HG03108 (cell line): ENCODE measurements around the gene CDS1.
"Not testable (repeated sequence)": the region's sequence is repeated elsewhere in the genome, so short reads cannot be mapped to it uniquely, and the experiment has no call there.

Experiments
- ATAC-seq: cut with Tn5 transposase; IDR thresholded peaks from one replicate; pipeline ENCODE4 v1.9.1; 2021; ENCODE audit warnings: moderate library complexity; ENCODE audit not compliant: unreplicated experiment

The CDS1 gene

GRCh38 chr4:84582988-84583875 is at the start of gene CDS1:
Gene CDS1 (plus strand): TSS chr4:84583127. CDS start chr4:84583402, 275 bp downstream.
- ATAC-seq: peak; percentile 39

GRCh38 chr4:84535901-84536300 is 47.0 kb upstream of the CDS1 start:
- ATAC-seq: no peak

- no peak for ATAC-seq
These were observed 37.8 kb upstream of the CDS1 start for GRCh38 chr4:84545093-84545492.

GRCh38 chr4:84547211-84547610 is 35.7 kb upstream of the CDS1 start:
- no peak for ATAC-seq

GRCh38 chr4:84549191-84549590 is 33.7 kb upstream of the CDS1 start:
- not testable (repeated sequence) for ATAC-seq

GRCh38 chr4:84562156-84562555 is 20.8 kb upstream of the CDS1 start:
- ATAC-seq: no peak

- ATAC-seq: no peak
These were observed 19.9 kb upstream of the CDS1 start for GRCh38 chr4:84563002-84563401.

GRCh38 chr4:84565951-84566350 is 17.0 kb upstream of the CDS1 start:
- no peak for ATAC-seq

- no peak for ATAC-seq
These were observed 14.4 kb upstream of the CDS1 start for GRCh38 chr4:84568496-84568895.

- ATAC-seq: no peak
These were observed 13.9 kb upstream of the CDS1 start for GRCh38 chr4:84569009-84569408.

GRCh38 chr4:84573385-84574068 is 9.4 kb upstream of the CDS1 start:
- no peak for ATAC-seq

GRCh38 chr4:84574069-84574720 is 8.7 kb upstream of the CDS1 start:
- ATAC-seq: no peak

- no peak for ATAC-seq
These were observed 4.2 kb upstream of the CDS1 start for GRCh38 chr4:84578540-84579402.

GRCh38 chr4:84579403-84579776 is 3.5 kb upstream of the CDS1 start:
- no peak for ATAC-seq

- peak; percentile 69 for ATAC-seq
These were observed 482 bp upstream of the CDS1 start for GRCh38 chr4:84582302-84582987.

- ATAC-seq: no peak
These were observed 1.0 kb downstream of the CDS1 start for GRCh38 chr4:84583876-84584380.

- no peak for ATAC-seq
These were observed 2.3 kb downstream of the CDS1 start for GRCh38 chr4:84585251-84585650.

- ATAC-seq: no peak
These were observed 11.8 kb downstream of the CDS1 start for GRCh38 chr4:84594724-84595123.

GRCh38 chr4:84596826-84597225 is 13.9 kb downstream of the CDS1 start:
- ATAC-seq: no peak

- no peak for ATAC-seq
These were observed 14.5 kb downstream of the CDS1 start for GRCh38 chr4:84597450-84597849.
